HUES6 (cell line): Measurements from ENCODE around the gene TACC2.

ENCODE experiments used
- H3K27ac ChIP-seq: 2 replicates; pipeline ENCODE4 v1.7.0; 2013; ENCODE audit warnings: low read depth, mild to moderate bottlenecking, low read length, inconsistent platforms
- H3K27me3 ChIP-seq: 2 replicates; pipeline ENCODE4 v1.6.1; 2013; ENCODE audit warnings: low read length; ENCODE audit not compliant: control insufficient read depth, insufficient read depth
- H3K36me3 ChIP-seq: 2 replicates; pipeline ENCODE4 v1.6.1; 2013; ENCODE audit warnings: low read length; ENCODE audit not compliant: control insufficient read depth, insufficient read depth
- H3K4me1 ChIP-seq: 2 replicates; pipeline ENCODE4 v1.6.1; 2013; ENCODE audit warnings: low read length; ENCODE audit not compliant: control insufficient read depth, insufficient read depth
- H3K4me3 ChIP-seq: 2 replicates; pipeline ENCODE4 v1.5.1; 2013; ENCODE audit warnings: low read depth, low read length
- H3K9ac ChIP-seq: one replicate; pipeline ENCODE4 v1.6.1; 2013; ENCODE audit warnings: mild to moderate bottlenecking, low read length
- H3K9me3 ChIP-seq: 2 replicates; pipeline ENCODE4 v1.6.1; 2013; ENCODE audit warnings: low read depth, low read length; ENCODE audit not compliant: control insufficient read depth, insufficient read depth

The TACC2 gene

GRCh38 chr10:122113945-122114747 is 125.2 kb downstream of the TACC2 start:
- Histone ChIP-seq H3K4me1 (peaks cover 18% of the 10 kb centered on the region), H3K27me3 (0 out of 2 replicates have a peak, but pooled peaks cover 4% of the 10 kb centered on the region), H3K27ac (peak overlapping the region; percentile 85; the same call in 1 of the 2 replicates), H3K9ac (peak overlapping the region; percentile 85), H3K36me3 (no peaks in the 10 kb centered on the region), H3K9me3 (no peaks in the 10 kb centered on the region), H3K4me3 (peak overlapping the region; percentile 84)

- peaks cover 24% of the 10 kb centered on the region for H3K4me1 ChIP-seq
- H3K27ac ChIP-seq: no peak overlapping the region
- H3K27me3 ChIP-seq: 0 out of 2 replicates have a peak, but pooled peaks cover 2% of the 10 kb centered on the region
- no peak overlapping the region for H3K9ac ChIP-seq
- H3K4me3 ChIP-seq: no peak overlapping the region
- no peaks in the 10 kb centered on the region for H3K36me3 ChIP-seq
- no peaks in the 10 kb centered on the region for H3K9me3 ChIP-seq
Measured at GRCh38 chr10:122115874-122116273, 126.9 kb downstream of the TACC2 start.

GRCh38 chr10:122116331-122116730 is 127.4 kb downstream of the TACC2 start:
- Histone ChIP-seq H3K4me3 (no peak overlapping the region), H3K9ac (no peak overlapping the region), H3K9me3 (no peaks in the 10 kb centered on the region), H3K4me1 (peaks cover 24% of the 10 kb centered on the region), H3K27ac (no peak overlapping the region), H3K36me3 (no peaks in the 10 kb centered on the region), H3K27me3 (no peaks in the 10 kb centered on the region)

GRCh38 chr10:122117475-122117874 is 128.5 kb downstream of the TACC2 start:
- Histone ChIP-seq H3K27ac (no peak overlapping the region), H3K9me3 (no peaks in the 10 kb centered on the region), H3K27me3 (no peaks in the 10 kb centered on the region), H3K4me1 (peaks cover 19% of the 10 kb centered on the region), H3K4me3 (no peak overlapping the region), H3K36me3 (no peaks in the 10 kb centered on the region), H3K9ac (no peak overlapping the region)

- no peak overlapping the region for H3K9ac ChIP-seq
- no peak overlapping the region for H3K4me3 ChIP-seq
- no peak overlapping the region for H3K27ac ChIP-seq
- H3K36me3 ChIP-seq: no peaks in the 10 kb centered on the region
- H3K27me3 ChIP-seq: no peaks in the 10 kb centered on the region
- peaks cover 20% of the 10 kb centered on the region for H3K4me1 ChIP-seq
- no peaks in the 10 kb centered on the region for H3K9me3 ChIP-seq
Measured at GRCh38 chr10:122120008-122120744, 131.2 kb downstream of the TACC2 start.

GRCh38 chr10:122121059-122121458 is 132.1 kb downstream of the TACC2 start:
- H3K4me3 ChIP-seq: no peak overlapping the region
- H3K27ac ChIP-seq: no peak overlapping the region
- peaks cover 16% of the 10 kb centered on the region for H3K4me1 ChIP-seq
- H3K27me3 ChIP-seq: no peaks in the 10 kb centered on the region
- no peaks in the 10 kb centered on the region for H3K36me3 ChIP-seq
- no peaks in the 10 kb centered on the region for H3K9me3 ChIP-seq
- H3K9ac ChIP-seq: no peak overlapping the region

- no peaks in the 10 kb centered on the region for H3K27me3 ChIP-seq
- H3K9me3 ChIP-seq: no peaks in the 10 kb centered on the region
- H3K27ac ChIP-seq: no peak overlapping the region
- no peak overlapping the region for H3K9ac ChIP-seq
- H3K4me1 ChIP-seq: peaks cover 11% of the 10 kb centered on the region
- H3K4me3 ChIP-seq: no peak overlapping the region
- no peaks in the 10 kb centered on the region for H3K36me3 ChIP-seq
Measured at GRCh38 chr10:122122493-122122892, 133.5 kb downstream of the TACC2 start.

- H3K9me3 ChIP-seq: no peaks in the 10 kb centered on the region
- peaks cover 14% of the 10 kb centered on the region for H3K4me1 ChIP-seq
- H3K27me3 ChIP-seq: no peaks in the 10 kb centered on the region
- no peak overlapping the region for H3K4me3 ChIP-seq
- H3K9ac ChIP-seq: no peak overlapping the region
- H3K36me3 ChIP-seq: no peaks in the 10 kb centered on the region
- H3K27ac ChIP-seq: no peak overlapping the region
Measured at GRCh38 chr10:122123186-122123585, 134.2 kb downstream of the TACC2 start.

GRCh38 chr10:122124342-122124741 is 135.4 kb downstream of the TACC2 start:
- Histone ChIP-seq H3K4me3 (no peak overlapping the region), H3K27ac (no peak overlapping the region), H3K27me3 (no peaks in the 10 kb centered on the region), H3K4me1 (peaks cover 14% of the 10 kb centered on the region), H3K9me3 (no peaks in the 10 kb centered on the region), H3K36me3 (no peaks in the 10 kb centered on the region), H3K9ac (no peak overlapping the region)

GRCh38 chr10:122124808-122125207 is 135.8 kb downstream of the TACC2 start:
- Histone ChIP-seq H3K27ac (no peak overlapping the region), H3K9me3 (no peaks in the 10 kb centered on the region), H3K4me1 (peaks cover 14% of the 10 kb centered on the region), H3K4me3 (no peak overlapping the region), H3K27me3 (no peaks in the 10 kb centered on the region), H3K9ac (no peak overlapping the region), H3K36me3 (no peaks in the 10 kb centered on the region)
